CD4-positive, alpha-beta T cell treated with Interleukin-21 for 1 hour (primary cell): ENCODE results near the gene VCP.

Experiments used
- DNase-seq: peaks from one replicate; pipeline ENCODE4 v3.0.0-alpha.2; 2020

The VCP gene

DNA sequence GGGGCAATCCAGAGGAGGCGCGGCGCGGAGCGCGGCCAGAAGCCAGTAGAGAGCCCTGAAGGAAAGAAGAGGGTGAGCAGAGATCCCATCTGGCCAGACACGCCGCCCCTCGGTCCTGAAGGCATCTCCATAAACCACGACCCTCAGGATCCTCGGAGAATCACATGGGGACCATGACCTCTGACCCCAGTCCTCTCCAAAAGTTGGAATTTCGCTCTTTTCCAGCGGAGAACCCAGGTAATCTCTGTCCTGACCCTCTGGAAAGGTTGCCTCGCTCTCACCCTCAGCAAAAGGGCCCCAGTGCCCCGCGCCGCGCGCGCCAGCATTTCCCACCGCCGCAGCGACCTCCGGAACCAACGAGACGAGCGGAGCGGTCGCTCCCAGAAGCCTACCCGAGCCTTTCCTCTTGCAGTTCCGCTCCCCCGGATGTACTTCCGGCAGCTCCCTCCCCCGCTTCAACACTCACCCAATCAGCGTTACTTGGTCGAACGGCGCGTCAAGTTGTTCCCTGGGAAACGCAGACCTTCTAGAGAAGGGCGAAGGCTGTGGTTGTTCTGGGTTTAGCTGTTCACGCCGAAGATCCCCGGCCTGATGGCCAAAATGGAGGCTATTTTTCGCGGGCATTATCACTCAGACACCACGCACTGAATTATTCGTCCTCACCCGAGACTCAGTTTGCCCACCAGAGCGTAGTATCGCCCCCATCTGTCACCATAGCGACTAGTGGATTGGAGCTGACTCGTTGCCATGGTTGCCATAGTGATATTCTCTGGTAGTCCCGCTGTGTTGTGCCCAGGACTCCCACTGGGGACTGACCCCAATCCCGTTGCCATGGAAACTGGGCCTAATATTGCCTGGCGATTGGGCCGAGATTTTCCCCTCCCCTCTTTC, 30.6 kb upstream of the VCP start, which contains the start of gene STOML2:
STOML2 (minus strand) TSS at position 363 of the 891 bp plus-strand sequence; CDS start at position 326, 37 bp downstream.
- DNase-seq = peak; percentile 95

- no peak for DNase-seq
Measured at GRCh38 chr9:35102465-35102768, 30.0 kb upstream of the VCP start.

DNA sequence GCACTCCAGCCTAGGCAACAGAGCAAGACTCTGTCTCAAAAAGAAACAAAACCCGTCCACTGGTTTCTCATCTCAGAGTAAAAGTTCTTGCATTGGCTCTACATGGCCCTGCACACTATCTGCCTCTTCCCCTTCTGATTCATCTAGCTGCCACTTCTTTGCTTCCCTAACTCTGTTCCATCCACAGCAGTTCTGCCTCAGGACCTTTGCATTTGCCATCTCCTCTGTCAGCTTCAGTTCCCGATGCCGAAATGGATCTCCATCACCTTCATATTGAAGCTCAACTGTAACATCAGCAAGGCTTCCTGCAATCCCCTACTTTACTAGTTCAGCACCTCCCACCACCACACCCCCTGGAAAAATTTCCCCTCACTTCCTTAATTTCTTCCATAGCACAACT, 25.1 kb upstream of the VCP start:
- DNase-seq = no peak

DNA sequence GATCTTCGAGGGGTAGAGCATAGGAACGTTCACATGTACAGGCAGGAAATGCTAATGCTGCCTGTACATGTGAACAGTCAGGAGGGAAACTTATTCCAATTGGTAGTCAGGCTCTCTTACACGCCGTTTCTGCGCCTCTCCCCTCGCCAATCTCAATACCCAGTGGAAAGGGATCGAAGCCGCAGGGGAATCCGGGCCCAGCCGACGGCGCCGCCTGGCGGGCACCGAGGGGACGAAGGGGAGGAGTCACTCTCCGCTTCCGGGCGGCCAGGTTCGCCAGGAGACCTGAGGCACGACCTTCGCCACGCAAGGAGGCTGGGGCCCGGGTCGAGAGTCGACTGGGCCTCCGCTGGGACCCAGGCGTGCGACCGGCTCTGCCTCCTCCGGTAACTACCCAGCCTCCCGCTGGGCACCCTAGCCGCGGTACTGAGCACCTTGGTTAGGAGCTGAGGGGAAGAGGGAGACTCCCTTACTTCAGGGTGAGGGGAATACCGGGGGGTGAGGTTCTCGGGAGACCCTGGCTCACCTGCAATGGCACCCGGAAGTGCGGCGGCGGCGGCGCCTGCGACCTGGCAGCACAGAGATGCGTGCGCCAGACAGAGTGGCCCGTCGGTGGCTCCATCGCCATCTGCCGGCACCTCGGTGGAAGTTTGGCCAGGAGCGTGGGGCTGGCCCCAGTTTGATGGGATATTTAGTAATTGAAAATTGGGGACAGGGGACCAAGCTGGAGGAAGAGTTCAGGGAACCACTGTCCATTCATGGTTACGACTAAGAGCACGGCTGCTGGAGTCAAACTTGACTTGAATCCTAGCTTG, 23.8 kb upstream of the VCP start, which contains the start of gene PIGO:
PIGO (minus strand) TSS at position 557 of the 815 bp plus-strand sequence. CDS start 1,026 bp downstream, outside the sequence.
- DNase-seq = peak; percentile 91

DNA sequence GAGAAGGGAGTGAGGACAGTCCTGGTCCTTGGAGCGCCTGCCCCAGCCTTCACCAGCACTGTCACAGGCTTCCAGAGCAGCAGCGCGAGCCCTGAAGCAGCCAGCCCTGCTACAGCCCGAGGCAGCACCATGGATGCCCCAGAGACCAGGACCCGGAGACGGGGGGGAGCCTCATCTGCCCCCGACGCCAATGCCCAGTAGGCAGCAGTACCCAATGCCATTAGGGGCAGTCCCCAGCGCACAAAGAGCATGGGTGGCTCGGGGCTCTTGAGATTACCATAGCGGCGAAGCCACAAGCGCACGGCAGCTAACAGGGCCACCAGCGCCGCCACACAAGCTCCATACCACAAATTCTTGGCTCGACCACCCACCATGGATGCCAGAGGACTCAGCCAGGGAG, 19.1 kb upstream of the VCP start:
- no peak for DNase-seq

DNA sequence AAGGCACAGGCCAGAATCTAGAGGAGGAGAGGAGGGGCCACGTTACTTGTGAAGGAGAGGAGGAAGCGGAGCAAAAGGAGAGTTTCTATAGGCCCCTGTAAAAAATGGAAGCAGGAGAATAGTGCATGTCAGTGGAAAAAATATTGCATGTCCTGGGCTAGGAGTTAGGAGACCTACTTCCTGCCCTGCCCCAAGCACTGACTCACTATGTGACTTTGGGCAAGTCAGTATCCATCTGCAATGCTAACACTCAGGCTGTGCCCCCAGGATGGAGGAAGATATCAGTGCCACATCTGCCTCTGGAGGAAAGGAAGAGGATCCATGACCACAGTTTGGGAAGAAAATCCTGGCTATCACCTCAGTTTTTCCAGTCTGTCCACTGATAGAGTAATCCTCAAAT, 17.0 kb upstream of the VCP start:
- no peak for DNase-seq

- DNase-seq = no peak
Measured at GRCh38 chr9:35085078-35085477, 12.7 kb upstream of the VCP start.

DNA sequence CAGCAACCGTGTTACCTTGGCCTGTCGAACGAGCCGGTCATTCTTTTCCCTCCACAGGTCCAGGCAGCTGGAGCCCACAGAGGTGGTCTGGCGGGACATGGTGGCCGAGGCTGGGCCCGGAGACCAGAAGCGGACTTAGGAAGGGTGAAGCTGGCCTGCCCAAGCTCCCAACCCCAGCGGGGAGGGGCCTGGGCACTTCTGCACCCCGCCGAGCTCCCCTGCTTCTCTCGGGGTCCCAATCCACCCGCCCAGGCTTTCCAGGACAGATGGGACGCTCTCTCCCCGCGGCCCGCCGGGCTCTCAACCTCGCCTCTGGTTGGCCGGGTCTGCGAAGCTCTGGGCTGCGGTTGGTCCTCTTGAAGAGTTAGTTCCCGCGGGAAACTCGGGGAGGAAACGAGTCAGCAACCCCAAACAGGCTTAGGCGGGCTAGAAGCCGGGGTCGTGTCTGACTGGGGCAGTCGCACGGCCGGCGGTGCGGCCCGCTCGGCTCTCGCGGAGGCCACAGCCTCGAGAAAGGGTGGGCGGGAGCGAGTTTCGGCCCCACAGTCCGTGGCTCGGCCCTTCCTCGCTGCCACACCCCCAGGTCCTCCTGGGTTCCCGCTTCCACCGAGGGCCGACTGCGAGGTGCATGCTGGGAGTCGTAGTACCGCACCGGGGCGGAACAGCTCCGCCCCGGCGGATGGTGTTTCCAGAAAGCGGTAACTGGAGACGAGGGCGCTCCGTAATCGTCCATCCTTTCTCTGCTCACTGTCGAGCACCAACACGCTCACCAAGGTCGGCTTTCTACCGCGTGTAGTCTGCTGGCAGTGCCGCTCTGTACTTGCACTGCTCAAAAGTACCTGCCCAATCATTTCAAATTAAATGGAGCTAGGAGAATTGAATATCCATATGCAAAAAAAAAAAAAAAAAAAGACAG, 7.3 kb upstream of the VCP start, which contains the start of gene FANCG:
FANCG (minus strand) TSS at position 517 of the 916 bp plus-strand sequence; CDS start at position 99, 418 bp downstream.
- DNase-seq = peak; percentile 84

- DNase-seq = no peak
Measured at GRCh38 chr9:35079041-35079425, 6.6 kb upstream of the VCP start.

- DNase-seq = no peak
Measured at GRCh38 chr9:35078066-35078465, 5.6 kb upstream of the VCP start.

GRCh38 chr9:35076848-35077247, 4.4 kb upstream of the VCP start:
- DNase-seq = no peak

DNA sequence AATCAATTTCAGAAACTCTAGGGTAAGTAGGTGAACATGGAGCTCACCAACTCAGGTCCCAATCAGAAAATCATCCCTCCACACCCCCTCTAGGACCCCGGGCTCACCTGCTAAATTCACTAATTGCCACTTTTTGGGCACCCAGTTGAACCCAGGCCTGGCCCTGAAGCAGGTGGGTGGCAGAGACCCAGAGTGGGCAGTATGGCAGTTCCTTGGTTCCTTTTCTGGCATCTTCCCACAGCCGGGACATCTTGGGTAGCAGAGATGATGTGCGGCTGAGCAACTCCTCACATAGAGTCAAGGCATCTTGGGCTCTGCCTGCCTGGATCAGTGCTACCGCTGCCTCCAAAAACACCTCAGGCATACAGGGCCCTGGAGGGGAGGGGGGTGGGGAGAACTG, 2.9 kb upstream of the VCP start:
- DNase-seq = no peak

GRCh38 chr9:35074791-35075190, 2.4 kb upstream of the VCP start:
- no peak for DNase-seq

- DNase-seq = no peak
Measured at GRCh38 chr9:35074141-35074540, 1.7 kb upstream of the VCP start.

GRCh38 chr9:35073279-35073612, 821 bp upstream of the VCP start:
- DNase-seq = no peak

GRCh38 chr9:35071814-35072460, 488 bp downstream of the VCP start:
- peak; percentile 79 for DNase-seq

- no peak for DNase-seq
Measured at GRCh38 chr9:35070823-35071813, 1.3 kb downstream of the VCP start.

DNA sequence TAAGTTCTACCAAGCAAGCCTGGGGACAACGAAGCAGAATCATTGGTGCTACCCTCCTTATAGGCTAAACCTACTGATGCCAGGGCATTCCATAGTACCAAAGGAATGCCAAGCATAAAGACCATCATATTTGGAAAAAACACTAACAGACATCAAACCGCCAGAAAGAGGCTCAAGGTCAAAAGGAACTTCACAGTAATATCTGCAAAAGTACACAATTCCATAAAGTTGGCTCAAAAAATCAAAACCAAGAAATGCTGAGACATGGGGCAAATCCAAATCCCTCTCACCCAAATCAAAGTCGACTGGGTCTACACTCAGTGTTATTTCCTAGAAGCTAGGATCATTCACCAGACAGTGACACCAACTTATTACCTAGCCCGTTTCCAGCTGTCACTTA, 3.4 kb downstream of the VCP start:
- DNase-seq = no peak

- DNase-seq = no peak
Measured at GRCh38 chr9:35067056-35067455, 5.4 kb downstream of the VCP start.

DNA sequence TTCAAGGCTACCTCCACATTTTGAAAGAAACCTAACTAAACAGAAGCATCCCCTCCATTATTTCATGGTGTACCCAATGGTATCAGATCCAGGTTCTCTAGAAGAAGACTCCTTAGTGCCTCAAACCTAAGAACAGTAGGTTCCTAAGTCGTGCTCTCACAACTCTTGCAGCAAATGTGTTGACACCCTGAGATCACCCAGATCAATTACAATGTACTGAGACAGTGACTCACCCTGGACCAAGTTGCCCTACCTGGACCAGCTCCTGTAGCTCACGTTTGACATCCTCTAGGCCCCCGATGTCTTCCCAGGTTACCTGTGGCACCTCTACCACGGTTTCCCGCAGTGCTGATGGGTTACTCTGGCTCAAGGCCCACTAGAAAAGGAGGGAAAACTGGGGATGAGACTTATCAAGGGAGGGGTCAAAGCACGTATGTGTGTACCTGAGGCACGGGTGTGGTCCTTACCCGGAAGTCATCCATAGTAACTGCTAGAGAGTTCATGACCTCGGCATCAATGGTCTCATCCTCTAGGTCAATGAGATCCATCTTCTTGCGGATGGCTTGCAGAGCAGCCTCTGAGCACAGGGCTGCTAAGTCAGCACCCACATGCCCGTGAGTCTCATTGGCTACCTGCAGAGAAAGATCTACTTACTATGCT, 11.7 kb downstream of the VCP start:
- no peak for DNase-seq

- no peak for DNase-seq
Measured at GRCh38 chr9:35059438-35059837, 13.0 kb downstream of the VCP start.
